Mucosa of descending colon (tissue), 3 donors: ENCODE results near the gene CDC42EP5. TPM values are rescaled to one million over a fixed set of nuclear protein-coding genes. Genes with fewer than 3 reads are reported as not detected.
"Not testable (repeated sequence)": the region's sequence is repeated elsewhere in the genome, so short reads cannot be mapped to it uniquely, and the experiment has no call there.

ENCODE experiments used
- ATAC-seq: fragments of 200-7000 bp; cut with Tn5 transposase; one replicate; pipeline ENCODE4 v1.9.1; 2020; ENCODE audit warnings: mild to moderate bottlenecking, moderate library complexity
- DNase-seq, 3 donors: peaks; one replicate each; pipeline ENCODE4 v3.0.0-alpha.2; 2020
- H3K36me3 ChIP-seq: fragments of 200-600 bp; one replicate; pipeline ENCODE4 v1.8.0; 2021; ENCODE audit warnings: low read depth, mild to moderate bottlenecking
- H3K4me1 ChIP-seq: fragments of 200-600 bp; one replicate; pipeline ENCODE4 v1.8.0; 2021; ENCODE audit warnings: low read depth, mild to moderate bottlenecking
- H3K4me3 ChIP-seq: fragments of 200-600 bp; one replicate; pipeline ENCODE4 v1.8.0; 2021; ENCODE audit warnings: mild to moderate bottlenecking
- H3K9me3 ChIP-seq: fragments of 200-600 bp; one replicate; pipeline ENCODE4 v1.8.0; 2021; ENCODE audit warnings: mild to moderate bottlenecking
- intact Hi-C, 2 donors: fragments of 100-400 bp; cut with DNase I in 1 of 2; cut with micrococcal nuclease in 1 of 2; formaldehyde crosslinking; loops; one replicate each; pipeline versions ENCODE4 v1.11.0 to v1.11.1; 2022; cut with DNase I, micrococcal nuclease
- total RNA-seq, 3 donors: library from RNA; stranded (reverse); fragmentation: NEBNext Ultra II Directional in 2 of 3; extraction: Animal tissue kit (Norgen Biotek cat#: 25700) in 2 of 3; gene quantifications; one replicate each; pipeline versions ENCODE4 v1.2.1 to v1.2.4, GENCODE V29; 2021 to 2023
- TF ChIP-seq, protein P1 (sequence below): fragments of 200-600 bp; IDR thresholded peaks from one replicate; pipeline ENCODE4 v1.8.0; 2022; ENCODE audit warnings: antibody characterized with exemption, mild to moderate bottlenecking
- donor health status: DM: no; HTN: no; CAD: no; lungs with moderate emphysema.
- donor health status: DM: no; HTN: no; CAD: no.
- donor health status: DM: no; HTN: yes; CAD: no.

Gene CDC42EP5
- total RNA-seq, 3 donors from 2014 or later, result 130 to 446 (median 319) TPM

DNA sequence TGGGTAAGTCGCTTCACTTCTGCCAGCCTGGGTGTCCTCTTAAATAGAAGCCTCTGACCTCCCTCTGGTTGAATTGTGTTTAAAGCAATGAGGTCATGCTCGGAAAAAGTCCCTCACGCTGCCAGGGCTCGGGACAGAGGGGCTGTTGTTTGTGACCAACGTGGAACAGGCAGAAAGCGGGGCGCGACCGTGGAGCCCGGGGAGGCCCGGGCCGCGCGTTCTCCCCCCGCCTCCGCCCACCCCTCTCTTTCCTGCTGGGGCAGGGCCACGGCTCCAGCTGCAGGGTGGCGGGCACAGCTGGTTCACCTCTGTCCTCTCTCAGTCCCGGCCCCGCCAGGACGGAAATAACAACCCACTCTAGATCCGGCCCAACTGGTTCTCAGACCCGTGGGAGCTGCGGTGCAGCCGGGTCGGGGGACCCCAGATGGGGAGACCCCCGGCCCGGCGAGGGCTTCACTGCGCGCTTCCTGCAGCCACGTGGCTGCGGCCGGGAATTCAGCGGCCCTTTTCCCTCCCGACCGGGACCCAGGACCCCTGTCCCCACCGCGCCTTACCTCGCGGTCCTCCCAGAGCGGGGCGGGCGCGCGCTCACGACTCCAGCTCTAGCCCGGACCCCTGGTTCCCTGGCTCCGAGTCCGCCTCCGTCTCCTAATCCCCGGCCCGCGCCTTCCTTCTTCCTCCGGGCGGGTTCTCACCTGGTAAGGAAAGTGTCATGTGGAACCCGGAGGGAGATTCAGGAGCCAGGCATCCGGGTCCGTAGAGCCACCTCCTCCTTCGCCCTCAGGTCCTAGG is 1.9 kb downstream of the CDC42EP5 start:
- no peaks in the 10 kb centered on the region for H3K36me3 ChIP-seq
- DNase-seq (peak; percentile 71 to 79 (median 75)), ATAC-seq (peak; percentile 33)
- H3K9me3 ChIP-seq, result no peaks in the 10 kb centered on the region
- peak overlapping the region; percentile 44 for H3K4me3 ChIP-seq
- peaks cover 38% of the 10 kb centered on the region for H3K4me1 ChIP-seq
- intact Hi-C loops, result no loop called here
- TF ChIP-seq, protein P1, sequence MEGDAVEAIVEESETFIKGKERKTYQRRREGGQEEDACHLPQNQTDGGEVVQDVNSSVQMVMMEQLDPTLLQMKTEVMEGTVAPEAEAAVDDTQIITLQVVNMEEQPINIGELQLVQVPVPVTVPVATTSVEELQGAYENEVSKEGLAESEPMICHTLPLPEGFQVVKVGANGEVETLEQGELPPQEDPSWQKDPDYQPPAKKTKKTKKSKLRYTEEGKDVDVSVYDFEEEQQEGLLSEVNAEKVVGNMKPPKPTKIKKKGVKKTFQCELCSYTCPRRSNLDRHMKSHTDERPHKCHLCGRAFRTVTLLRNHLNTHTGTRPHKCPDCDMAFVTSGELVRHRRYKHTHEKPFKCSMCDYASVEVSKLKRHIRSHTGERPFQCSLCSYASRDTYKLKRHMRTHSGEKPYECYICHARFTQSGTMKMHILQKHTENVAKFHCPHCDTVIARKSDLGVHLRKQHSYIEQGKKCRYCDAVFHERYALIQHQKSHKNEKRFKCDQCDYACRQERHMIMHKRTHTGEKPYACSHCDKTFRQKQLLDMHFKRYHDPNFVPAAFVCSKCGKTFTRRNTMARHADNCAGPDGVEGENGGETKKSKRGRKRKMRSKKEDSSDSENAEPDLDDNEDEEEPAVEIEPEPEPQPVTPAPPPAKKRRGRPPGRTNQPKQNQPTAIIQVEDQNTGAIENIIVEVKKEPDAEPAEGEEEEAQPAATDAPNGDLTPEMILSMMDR, result no peak

DNA sequence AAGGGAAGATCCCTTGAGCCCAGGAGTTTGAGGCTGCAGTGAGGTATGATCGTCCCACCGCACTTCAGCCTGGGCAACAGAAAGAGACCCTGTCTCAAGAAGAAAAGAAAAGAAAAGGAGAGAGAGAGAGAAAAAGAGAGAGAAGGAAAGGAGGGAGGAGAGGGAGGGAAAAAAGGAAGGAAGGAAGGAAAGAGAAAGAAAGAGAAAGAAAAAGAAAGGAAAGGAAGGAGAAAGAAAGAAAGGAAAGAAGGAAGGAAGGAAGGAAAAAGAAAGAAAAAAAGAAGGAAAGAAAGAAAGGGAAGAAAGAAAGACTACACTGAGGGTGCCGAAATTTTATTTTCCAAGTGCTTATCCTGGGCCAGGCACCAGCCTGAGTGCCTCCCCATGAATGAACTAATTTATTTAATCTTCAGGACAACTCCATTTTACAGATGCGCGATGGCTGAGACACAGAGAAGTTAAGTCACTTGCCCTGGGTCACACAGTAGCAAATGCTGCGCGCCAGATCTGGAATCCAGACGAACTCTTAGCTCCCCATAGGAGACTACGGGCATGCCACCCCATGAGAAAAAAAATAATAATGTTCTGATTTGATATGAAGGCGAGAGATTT is 2.7 kb downstream of the CDC42EP5 start:
- H3K36me3 ChIP-seq, result no peaks in the 10 kb centered on the region
- H3K4me3 ChIP-seq, result peak overlapping the region; percentile 44
- H3K9me3 ChIP-seq, result no peaks in the 10 kb centered on the region
- ATAC-seq, result no peak
- peak in 1 of 3 donors; percentile 19 for DNase-seq
- TF ChIP-seq, protein P1, result no peak
- intact Hi-C loops, result no loop called here
- peaks cover 47% of the 10 kb centered on the region for H3K4me1 ChIP-seq

DNA sequence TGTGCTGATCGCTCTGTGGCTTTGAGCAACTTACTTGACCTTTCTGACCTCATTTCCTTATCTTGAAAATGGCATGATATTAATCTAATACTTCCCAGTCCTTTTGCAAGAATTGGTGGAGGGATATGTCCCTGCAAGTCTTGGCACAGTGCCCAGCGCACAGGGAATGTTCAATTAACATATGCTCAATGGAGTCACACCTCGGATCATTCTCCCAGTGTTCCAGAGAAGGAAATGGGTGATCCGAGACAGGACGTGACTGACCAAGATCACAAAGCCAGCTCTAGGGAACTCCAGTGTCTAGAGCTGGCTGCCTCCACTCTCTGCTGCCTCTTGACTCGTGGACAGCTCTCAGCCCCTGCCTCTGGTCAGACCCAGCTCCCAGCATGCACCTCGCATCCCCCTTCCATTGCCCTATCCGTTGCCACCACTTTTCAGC is 3.6 kb downstream of the CDC42EP5 start:
- Histone ChIP-seq H3K36me3 (no peaks in the 10 kb centered on the region), H3K9me3 (no peaks in the 10 kb centered on the region), H3K4me3 (no peak overlapping the region), H3K4me1 (peaks cover 48% of the 10 kb centered on the region)
- intact Hi-C loops, result no loop called here
- TF ChIP-seq, protein P1, result no peak
- DNase-seq, result peak; percentile 77 to 82 (median 78)
- peak; percentile 22 for ATAC-seq

DNA sequence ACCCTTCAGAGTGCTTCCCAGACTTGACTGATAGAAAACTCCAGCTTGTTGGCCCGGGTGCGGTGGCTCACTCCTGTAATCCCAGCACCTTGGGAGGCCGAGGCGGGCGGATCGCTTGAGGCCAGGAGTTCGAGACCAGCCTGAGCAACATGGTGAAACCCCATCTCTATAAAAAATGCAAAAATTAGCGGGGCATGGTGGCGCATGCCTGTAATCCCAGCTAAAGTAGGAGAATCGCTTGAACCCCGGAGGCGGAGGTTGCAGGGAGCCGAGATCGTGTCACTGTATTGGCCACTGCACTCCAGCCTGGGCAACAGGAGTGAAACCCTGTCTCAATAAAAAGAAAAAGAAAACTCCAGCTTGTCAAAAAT is 7.0 kb downstream of the CDC42EP5 start:
- ATAC-seq, intact Hi-C loops, H3K4me3 ChIP-seq, H3K36me3 ChIP-seq, DNase-seq, H3K9me3 ChIP-seq: not testable (repeated sequence)
- peaks cover 60% of the 10 kb centered on the region for H3K4me1 ChIP-seq

DNA sequence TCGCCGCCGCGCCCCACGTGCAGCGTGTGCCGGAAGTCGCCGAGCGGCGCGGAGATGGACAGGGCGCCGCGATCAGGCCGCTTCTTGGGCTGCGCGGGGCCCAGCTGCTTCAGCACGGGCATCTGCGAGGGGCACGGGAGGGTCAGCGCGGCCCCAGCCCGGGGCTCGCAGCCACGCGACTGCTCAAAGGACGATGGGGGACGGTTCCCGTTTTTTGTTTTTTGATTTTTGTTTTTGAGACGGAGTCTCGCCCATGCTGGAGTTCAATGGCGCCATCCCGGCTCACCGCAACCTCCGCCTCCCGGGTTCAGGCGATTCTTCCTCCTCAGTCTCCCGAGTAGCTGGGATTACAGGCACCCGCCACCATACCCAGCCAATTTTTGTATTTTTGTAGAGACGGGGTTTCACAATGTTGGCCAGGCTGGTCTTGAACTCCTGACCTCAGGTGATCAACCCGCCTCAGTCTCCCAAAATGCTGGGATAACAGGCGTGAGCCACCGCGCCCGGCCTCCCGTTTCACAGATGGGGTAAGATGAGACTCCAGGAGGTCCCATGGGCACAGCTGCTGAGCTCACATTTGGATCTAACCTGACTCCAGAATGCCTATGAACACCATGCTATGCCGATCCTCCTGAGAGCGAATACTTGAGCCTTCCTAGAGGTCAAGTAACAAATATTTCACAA is 7.5 kb downstream of the CDC42EP5 start:
- Histone ChIP-seq H3K4me1 (peaks cover 61% of the 10 kb centered on the region), H3K9me3 (no peaks in the 10 kb centered on the region), H3K4me3 (no peak overlapping the region), H3K36me3 (peaks cover 2% of the 10 kb centered on the region)
- TF ChIP-seq, protein P1, result no peak
- intact Hi-C loops, result no loop called here
- ATAC-seq (no peak), DNase-seq (peak in 2 of 3 donors; percentile 39 to 68)
